Measurements from ENCODE around the gene RAB1B. TPM values are rescaled to one million over a fixed set of nuclear protein-coding genes. Genes with fewer than 3 reads are reported as not detected.

The RAB1B gene
- total RNA-seq, 1 donor: 88.9 TPM

DNA sequence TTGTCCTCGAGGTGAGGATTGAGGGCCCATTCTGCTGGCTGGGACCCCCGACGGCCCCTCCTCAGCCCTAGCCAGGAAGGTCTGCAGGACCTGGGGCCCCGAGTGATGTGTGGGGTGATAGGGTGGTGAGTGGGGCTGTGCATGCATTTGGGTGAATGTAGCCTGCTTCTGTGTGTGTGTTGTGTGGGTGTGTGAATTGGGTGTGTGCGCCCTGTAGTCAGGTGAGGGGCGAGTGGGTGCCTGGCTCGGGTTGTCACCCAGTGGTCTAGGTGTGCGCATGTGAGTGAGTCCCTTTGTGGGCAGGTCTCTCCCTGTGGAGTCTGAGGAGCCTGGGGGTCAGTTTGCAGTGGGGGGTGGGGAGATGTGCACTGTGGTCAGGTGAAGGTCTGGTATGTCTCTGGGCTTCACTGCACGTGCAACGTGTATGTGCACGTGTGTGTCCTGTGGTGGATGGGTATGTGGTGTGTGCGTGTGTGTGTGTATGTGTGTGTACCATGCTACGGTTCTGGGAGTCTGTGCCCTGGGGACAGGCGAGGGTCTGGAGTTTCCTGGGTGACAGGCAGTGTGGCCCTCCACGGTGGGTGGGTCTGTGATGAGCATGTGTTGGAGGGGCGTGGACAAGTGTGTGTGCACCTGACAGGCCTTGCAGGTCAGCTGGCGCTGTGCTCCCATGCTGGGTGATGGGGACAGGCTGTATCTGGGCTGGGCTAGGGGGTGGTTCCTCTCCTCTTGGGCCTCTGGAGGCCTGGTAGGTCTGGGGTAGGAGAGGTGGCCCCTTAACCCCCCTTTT lies 24.3 kb downstream of the RAB1B start:
- no peak for TF ChIP-seq CTCF (IDR thresholded peaks at IDR 0.05; ENCODE audit: insufficient read depth, low read depth, low read length)
- DNase-seq (ENCODE audit: low read depth): no peak
- H3K4me3 ChIP-seq (ENCODE audit: low read depth, low read length): no peak overlapping the region

- TF ChIP-seq CTCF (IDR thresholded peaks at IDR 0.05; ENCODE audit: insufficient read depth, low read depth, low read length): no peak
- DNase-seq (ENCODE audit: low read depth): no peak
- no peak overlapping the region for H3K4me3 ChIP-seq (ENCODE audit: low read depth, low read length)
Observed at GRCh38 chr11:66293352-66293751, 24.9 kb downstream of the RAB1B start.

GRCh38 chr11:66293777-66294625 lies 25.6 kb downstream of the RAB1B start:
- DNase-seq (ENCODE audit: low read depth): no peak
- H3K4me3 ChIP-seq (ENCODE audit: low read depth, low read length): no peak overlapping the region
- TF ChIP-seq CTCF (IDR thresholded peaks at IDR 0.05; ENCODE audit: insufficient read depth, low read depth, low read length): no peak

- no peak for DNase-seq (ENCODE audit: low read depth)
- no peak overlapping the region for H3K4me3 ChIP-seq (ENCODE audit: low read depth, low read length)
- TF ChIP-seq CTCF (IDR thresholded peaks at IDR 0.05; ENCODE audit: insufficient read depth, low read depth, low read length): no peak
Observed at GRCh38 chr11:66294626-66295620, 26.5 kb downstream of the RAB1B start.

DNA sequence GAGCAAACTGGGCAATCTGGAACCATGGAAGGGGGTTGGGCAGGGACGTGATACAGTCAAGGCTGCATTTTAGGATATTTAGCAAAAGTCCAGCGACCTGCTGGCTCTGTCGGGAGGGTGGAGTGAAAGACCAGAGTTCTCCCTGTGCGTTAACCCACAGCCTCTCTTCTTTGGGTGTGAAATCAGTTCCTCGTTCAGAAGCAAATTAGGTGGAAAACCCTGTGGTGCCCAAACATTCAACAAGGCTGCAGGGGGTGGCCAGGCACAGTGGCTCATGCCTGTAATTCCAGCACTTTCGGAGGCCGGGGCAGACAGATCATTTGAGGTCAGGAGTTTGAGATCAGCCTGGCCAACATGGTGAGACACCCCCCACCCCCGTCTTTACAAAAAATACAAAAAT lies 29.2 kb downstream of the RAB1B start:
- no peak for DNase-seq (ENCODE audit: low read depth)
- H3K4me3 ChIP-seq (ENCODE audit: low read depth, low read length): no peak overlapping the region
- TF ChIP-seq CTCF (IDR thresholded peaks at IDR 0.05; ENCODE audit: insufficient read depth, low read depth, low read length): no peak

DNA sequence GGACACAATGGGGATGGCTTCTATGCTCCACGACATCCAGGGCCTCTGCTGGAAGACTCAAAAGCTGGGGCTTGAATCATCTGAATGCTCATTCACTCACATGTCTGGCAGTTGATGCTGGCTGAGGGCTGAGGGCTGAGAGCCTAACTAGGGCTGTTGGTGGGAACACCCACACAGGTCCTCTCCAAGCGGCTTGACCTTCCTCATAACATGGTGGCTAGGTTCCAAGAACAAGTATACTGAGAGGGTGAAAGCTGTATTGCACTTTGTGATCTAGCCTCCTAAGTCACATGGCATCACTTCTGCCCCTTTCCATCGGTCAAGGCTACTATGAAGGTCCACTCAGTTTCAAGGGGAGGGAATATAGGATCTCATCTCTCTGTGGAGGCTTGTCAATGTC lies 30.7 kb downstream of the RAB1B start:
- no peak for DNase-seq (ENCODE audit: low read depth)
- TF ChIP-seq CTCF (IDR thresholded peaks at IDR 0.05; ENCODE audit: insufficient read depth, low read depth, low read length): no peak

More for the DNA sequence above, 30.7 kb downstream of the RAB1B start:
- H3K4me3 ChIP-seq (ENCODE audit: low read depth, low read length): no peak overlapping the region

All from fibroblast of villous mesenchyme (primary cell).